ENCODE results near the gene MEAK7. TPM values are rescaled to one million over a fixed set of nuclear protein-coding genes. Genes with fewer than 3 reads are reported as not detected.

MEAK7 gene
- total RNA-seq, 1 donor from 2014 or later, result 10.8 TPM

GRCh38 chr16:84487358-84487757 is 17.1 kb downstream of the MEAK7 start:
- peak; percentile 28 for DNase-seq
- no peaks in the 10 kb centered on the region for H3K4me1 ChIP-seq
- H3K4me3 ChIP-seq, result no peak overlapping the region
- H3K9me3 ChIP-seq, result no peaks in the 10 kb centered on the region
- H3K36me3 ChIP-seq, result peaks cover 38% of the 10 kb centered on the region
- H3K27me3 ChIP-seq, result no peaks in the 10 kb centered on the region
- no peak overlapping the region for H3K27ac ChIP-seq
- intact Hi-C loops (cut with DNase I), result loop anchor here (10.0 kb wide), 1 partner anchor 213 kb away; no protein-coding TSS in a partner anchor
- ATAC-seq, result no peak
- TF ChIP-seq CTCF (IDR thresholded peaks at IDR 0.05), result no peak

- intact Hi-C loops (cut with DNase I), result loop anchor here (10.0 kb wide), 1 partner anchor 212 kb away; no protein-coding TSS in a partner anchor
- Histone ChIP-seq H3K27ac (no peak overlapping the region), H3K36me3 (peaks cover 38% of the 10 kb centered on the region), H3K4me3 (no peak overlapping the region), H3K9me3 (no peaks in the 10 kb centered on the region), H3K4me1 (no peaks in the 10 kb centered on the region), H3K27me3 (no peaks in the 10 kb centered on the region)
- DNase-seq (peak; percentile 48), ATAC-seq (no peak)
- TF ChIP-seq CTCF (IDR thresholded peaks at IDR 0.05), result no peak
These were observed 17.8 kb downstream of the MEAK7 start for GRCh38 chr16:84486551-84487235.

- intact Hi-C loops (cut with DNase I), result loop anchor here (10.0 kb wide), 1 partner anchor 211 kb away; no protein-coding TSS in a partner anchor
- ATAC-seq (no peak), DNase-seq (peak; percentile 35)
- Histone ChIP-seq H3K9me3 (no peaks in the 10 kb centered on the region), H3K27me3 (no peaks in the 10 kb centered on the region), H3K4me1 (no peaks in the 10 kb centered on the region), H3K27ac (no peak overlapping the region), H3K36me3 (peaks cover 41% of the 10 kb centered on the region), H3K4me3 (no peak overlapping the region)
- TF ChIP-seq CTCF (IDR thresholded peaks at IDR 0.05), result no peak
These were observed 18.3 kb downstream of the MEAK7 start for GRCh38 chr16:84486126-84486525.

- DNase-seq (peak; percentile 30), ATAC-seq (no peak)
- Histone ChIP-seq H3K4me1 (no peaks in the 10 kb centered on the region), H3K27ac (no peak overlapping the region), H3K27me3 (no peaks in the 10 kb centered on the region), H3K9me3 (no peaks in the 10 kb centered on the region), H3K36me3 (peaks cover 45% of the 10 kb centered on the region), H3K4me3 (no peak overlapping the region)
- TF ChIP-seq CTCF (IDR thresholded peaks at IDR 0.05), result no peak
- intact Hi-C loops (cut with DNase I), result loop anchor here (10.0 kb wide), 1 partner anchor 211 kb away; no protein-coding TSS in a partner anchor
These were observed 19.0 kb downstream of the MEAK7 start for GRCh38 chr16:84485255-84486010.

- DNase-seq (peak; percentile 68), ATAC-seq (peak; percentile 79)
- Histone ChIP-seq H3K4me1 (no peaks in the 10 kb centered on the region), H3K36me3 (peaks cover 50% of the 10 kb centered on the region), H3K27me3 (no peaks in the 10 kb centered on the region), H3K9me3 (no peaks in the 10 kb centered on the region), H3K27ac (no peak overlapping the region), H3K4me3 (no peak overlapping the region)
- intact Hi-C loops (cut with DNase I), result loop anchor here (10.0 kb wide), 1 partner anchor 210 kb away; no protein-coding TSS in a partner anchor
- peak; percentile 68 for TF ChIP-seq CTCF (IDR thresholded peaks at IDR 0.05)
These were observed 19.7 kb downstream of the MEAK7 start for GRCh38 chr16:84484579-84485254.
